Upper lobe of right lung (tissue), 1 donor: ENCODE results near the gene SLC2A1. TPM values are rescaled to one million over a fixed set of nuclear protein-coding genes. Genes with fewer than 3 reads are reported as not detected.

Source experiments
- ATAC-seq: fragments of 200-7000 bp; cut with Tn5 transposase; one replicate; pipeline ENCODE4 v1.9.1; 2020; ENCODE audit warnings: mild to moderate bottlenecking, moderate library complexity
- DNase-seq: peaks from one replicate; pipeline ENCODE4 v3.0.0-alpha.2; 2020
- H3K27ac ChIP-seq: fragments of 200-600 bp; one replicate; pipeline ENCODE4 v1.8.0; 2022
- H3K27me3 ChIP-seq: fragments of 200-600 bp; one replicate; pipeline ENCODE4 v1.8.0; 2022; ENCODE audit warnings: mild to moderate bottlenecking
- H3K36me3 ChIP-seq: fragments of 200-600 bp; one replicate; pipeline ENCODE4 v1.8.0; 2022
- H3K4me1 ChIP-seq: fragments of 200-600 bp; one replicate; pipeline ENCODE4 v1.8.0; 2022
- H3K4me3 ChIP-seq: fragments of 200-600 bp; one replicate; pipeline ENCODE4 v1.8.0; 2022; ENCODE audit warnings: mild to moderate bottlenecking
- H3K9me3 ChIP-seq: fragments of 200-600 bp; one replicate; pipeline ENCODE4 v1.8.0; 2022
- CTCF ChIP-seq: fragments of 200-600 bp; IDR thresholded peaks from one replicate; pipeline ENCODE4 v1.8.0; 2022; ENCODE audit warnings: antibody characterized with exemption
- intact Hi-C: fragments of 100-400 bp; cut with DNase I; formaldehyde crosslinking; loops from one replicate; pipeline ENCODE4 v1.11.0; 2022
- total RNA-seq: library from RNA; stranded (reverse); fragmentation: NEBNext Ultra II Directional; extraction: Animal tissue kit (Norgen Biotek cat#: 25700); gene quantifications from one replicate; pipeline ENCODE4 v1.2.1, GENCODE V29; 2021
- donor health status: DM: no; HTN: yes; CAD: no; lungs with severe emphysema.

SLC2A1 gene
- total RNA-seq, 1 donor from 2014 or later, result 12.9 TPM

GRCh38 chr1:42950116-42950481 lies 8.6 kb downstream of the SLC2A1 start:
- ATAC-seq (no peak), DNase-seq (no peak)
- H3K27ac ChIP-seq, result no peak overlapping the region
- intact Hi-C loops, result no loop called here
- peaks cover 20% of the 10 kb centered on the region for H3K4me1 ChIP-seq
- no peak overlapping the region for H3K4me3 ChIP-seq
- no peaks in the 10 kb centered on the region for H3K27me3 ChIP-seq
- no peak for TF ChIP-seq CTCF
- H3K36me3 ChIP-seq, result no peaks in the 10 kb centered on the region
- H3K9me3 ChIP-seq, result no peaks in the 10 kb centered on the region

GRCh38 chr1:42949312-42950115 lies 9.2 kb downstream of the SLC2A1 start:
- Histone ChIP-seq H3K9me3 (no peaks in the 10 kb centered on the region), H3K27me3 (no peaks in the 10 kb centered on the region), H3K36me3 (no peaks in the 10 kb centered on the region), H3K4me1 (peaks cover 24% of the 10 kb centered on the region), H3K4me3 (no peak overlapping the region), H3K27ac (no peak overlapping the region)
- TF ChIP-seq CTCF, result no peak
- intact Hi-C loops, result no loop called here
- no peak for ATAC-seq
- DNase-seq, result no peak

GRCh38 chr1:42947965-42948732 lies 10.5 kb downstream of the SLC2A1 start:
- no peak for DNase-seq
- intact Hi-C loops, result no loop called here
- no peaks in the 10 kb centered on the region for H3K36me3 ChIP-seq
- peaks cover 36% of the 10 kb centered on the region for H3K4me1 ChIP-seq
- H3K4me3 ChIP-seq, result no peak overlapping the region
- H3K9me3 ChIP-seq, result no peaks in the 10 kb centered on the region
- no peak for TF ChIP-seq CTCF
- no peak overlapping the region for H3K27ac ChIP-seq
- no peaks in the 10 kb centered on the region for H3K27me3 ChIP-seq
- ATAC-seq, result no peak

- Histone ChIP-seq H3K27me3 (no peaks in the 10 kb centered on the region), H3K27ac (no peak overlapping the region), H3K4me1 (peaks cover 35% of the 10 kb centered on the region), H3K4me3 (no peak overlapping the region), H3K36me3 (no peaks in the 10 kb centered on the region), H3K9me3 (no peaks in the 10 kb centered on the region)
- DNase-seq (no peak), ATAC-seq (no peak)
- intact Hi-C loops, result no loop called here
- TF ChIP-seq CTCF, result no peak
These were observed 11.6 kb downstream of the SLC2A1 start for GRCh38 chr1:42947117-42947516.

- H3K4me3 ChIP-seq, result no peak overlapping the region
- no peaks in the 10 kb centered on the region for H3K36me3 ChIP-seq
- DNase-seq, result no peak
- no peaks in the 10 kb centered on the region for H3K9me3 ChIP-seq
- no peaks in the 10 kb centered on the region for H3K27me3 ChIP-seq
- TF ChIP-seq CTCF, result no peak
- ATAC-seq, result no peak
- no peak overlapping the region for H3K27ac ChIP-seq
- intact Hi-C loops, result no loop called here
- H3K4me1 ChIP-seq, result peaks cover 43% of the 10 kb centered on the region
These were observed 12.4 kb downstream of the SLC2A1 start for GRCh38 chr1:42946120-42946898.
